HepG2 (cell line): Measurements from ENCODE around the gene PMVK. TPM values are rescaled to one million over a fixed set of nuclear protein-coding genes. Genes with fewer than 3 reads are reported as not detected.

Source experiments
- ATF7-NPFF ChIP-seq: sonication (generic); formaldehyde crosslinking; IDR thresholded peaks from 2 replicates; pipeline ENCODE4 v1.8.1; 2023; ENCODE audit warnings: mild to moderate bottlenecking, low read depth, missing genetic modification reagents, moderate library complexity
- BHLHE40 ChIP-seq: IDR thresholded peaks from 2 replicates; pipeline ENCODE4 v1.6.1; 2011; ENCODE audit warnings: low read length, improper control_type of control experiment
- POLR2A ChIP-seq, 2 experiments: IDR thresholded peaks; 2 replicates each; pipeline ENCODE4 v1.6.1; 2011; ENCODE audit warnings: low read depth in 2 of 2, low read length in 2 of 2, mild to moderate bottlenecking in 1 of 2, moderate library complexity in 1 of 2; ENCODE audit not compliant: insufficient read depth in 1 of 2
- RORA ChIP-seq: sonication (generic); formaldehyde crosslinking; IDR thresholded peaks from 2 replicates; pipeline ENCODE4 v1.5.0; 2020; ENCODE audit warnings: mild to moderate bottlenecking, missing genetic modification reagents, moderate library complexity
- SCMH1 ChIP-seq: sonication (generic); formaldehyde crosslinking; IDR thresholded peaks from 2 replicates; pipeline ENCODE4 v1.9.0; 2021; ENCODE audit warnings: missing genetic modification reagents, mild to moderate bottlenecking, borderline replicate concordance
- STAG1 ChIP-seq: sonication (generic); formaldehyde crosslinking; IDR thresholded peaks from 2 replicates; pipeline ENCODE4 v1.4.0; 2020; ENCODE audit warnings: missing genetic modification reagents
- SUZ12 ChIP-seq: fragments of 150-350 bp; IDR thresholded peaks from 2 replicates; pipeline ENCODE4 v1.6.1; 2014; ENCODE audit warnings: low read depth, low read length
- TBL1XR1 ChIP-seq: fragments of 150-350 bp; IDR thresholded peaks from 2 replicates; pipeline ENCODE4 v1.6.1; 2014; ENCODE audit warnings: borderline replicate concordance, low read length; ENCODE audit not compliant: partially characterized antibody
- YEATS4 ChIP-seq: sonication (generic); formaldehyde crosslinking; IDR thresholded peaks from 2 replicates; pipeline ENCODE4 v1.4.0; 2020; ENCODE audit warnings: missing genetic modification reagents, borderline replicate concordance
- ZFYVE20 ChIP-seq: sonication (generic); formaldehyde crosslinking; IDR thresholded peaks from 2 replicates; pipeline ENCODE4 v1.8.0; 2023; ENCODE audit warnings: low read depth, mild to moderate bottlenecking, moderate library complexity, missing genetic modification reagents, borderline replicate concordance
- ZNF121 ChIP-seq: sonication (generic); formaldehyde crosslinking; IDR thresholded peaks from 2 replicates; pipeline ENCODE4 v1.5.0; 2020; ENCODE audit warnings: mild to moderate bottlenecking, missing genetic modification reagents
- ZNF234 ChIP-seq: sonication (generic); formaldehyde crosslinking; conservative IDR thresholded peaks from 2 replicates; pipeline ENCODE4 v1.5.1; 2020; ENCODE audit warnings: mild to moderate bottlenecking, missing genetic modification reagents
- ZNF552 ChIP-seq: sonication (generic); formaldehyde crosslinking; IDR thresholded peaks from 2 replicates; pipeline ENCODE4 v1.9.0; 2022; ENCODE audit warnings: missing genetic modification reagents, mild to moderate bottlenecking, borderline replicate concordance
- polyA plus RNA-seq, 8 experiments: library from polyadenylated mRNA; depleted of rRNA in 3 of 8; stranded (reverse) in 7 of 8; unstranded in 1 of 8; fragments of >200 nt; fragmentation: Illumina TruSeq in 4 of 8; extraction: Trizol in 4 of 8; gene quantifications; 2 replicates each; pipeline versions ENCODE4 v1.2.1 to v1.2.3, GENCODE V29; 2011 to 2016; ENCODE audit warnings: low read depth in 4 of 8, missing spikeins in 1 of 8, mixed read lengths in 1 of 8; ENCODE audit not compliant: insufficient read depth in 1 of 8
- total RNA-seq, 5 experiments: library from RNA; depleted of rRNA; stranded (reverse); fragments of >200 nt; fragmentation: Illumina TruSeq; extraction: Trizol; gene quantifications; 2 replicates each; pipeline ENCODE4 v1.2.3, GENCODE V29; 2016; ENCODE audit warnings: low read depth in 1 of 5
- TF ChIP-seq, protein P1 (sequence below): sonication (generic); formaldehyde crosslinking; IDR thresholded peaks from 2 replicates; pipeline ENCODE4 v1.4.0; 2020; ENCODE audit warnings: missing genetic modification reagents
- TF ChIP-seq, protein P2 (sequence below): sonication (generic); formaldehyde crosslinking; IDR thresholded peaks from 2 replicates; pipeline ENCODE4 v1.5.0; 2020; ENCODE audit warnings: missing genetic modification reagents
- TF ChIP-seq, protein P3 (sequence below): sonication (generic); formaldehyde crosslinking; IDR thresholded peaks from 2 replicates; pipeline ENCODE4 v1.5.1; 2020; ENCODE audit warnings: mild to moderate bottlenecking, missing genetic modification reagents
- TF ChIP-seq, protein P4 (sequence below): sonication (generic); formaldehyde crosslinking; IDR thresholded peaks from 2 replicates; pipeline ENCODE4 v1.5.1; 2020; ENCODE audit warnings: missing genetic modification reagents, mild to moderate bottlenecking, borderline replicate concordance

PMVK gene
- total and polyA plus RNA-seq, 2 of the 13 experiments (the other 11 are each of a cell fraction or from before 2014, with no cell fraction given) = 3.9 to 12.6 TPM

DNA sequence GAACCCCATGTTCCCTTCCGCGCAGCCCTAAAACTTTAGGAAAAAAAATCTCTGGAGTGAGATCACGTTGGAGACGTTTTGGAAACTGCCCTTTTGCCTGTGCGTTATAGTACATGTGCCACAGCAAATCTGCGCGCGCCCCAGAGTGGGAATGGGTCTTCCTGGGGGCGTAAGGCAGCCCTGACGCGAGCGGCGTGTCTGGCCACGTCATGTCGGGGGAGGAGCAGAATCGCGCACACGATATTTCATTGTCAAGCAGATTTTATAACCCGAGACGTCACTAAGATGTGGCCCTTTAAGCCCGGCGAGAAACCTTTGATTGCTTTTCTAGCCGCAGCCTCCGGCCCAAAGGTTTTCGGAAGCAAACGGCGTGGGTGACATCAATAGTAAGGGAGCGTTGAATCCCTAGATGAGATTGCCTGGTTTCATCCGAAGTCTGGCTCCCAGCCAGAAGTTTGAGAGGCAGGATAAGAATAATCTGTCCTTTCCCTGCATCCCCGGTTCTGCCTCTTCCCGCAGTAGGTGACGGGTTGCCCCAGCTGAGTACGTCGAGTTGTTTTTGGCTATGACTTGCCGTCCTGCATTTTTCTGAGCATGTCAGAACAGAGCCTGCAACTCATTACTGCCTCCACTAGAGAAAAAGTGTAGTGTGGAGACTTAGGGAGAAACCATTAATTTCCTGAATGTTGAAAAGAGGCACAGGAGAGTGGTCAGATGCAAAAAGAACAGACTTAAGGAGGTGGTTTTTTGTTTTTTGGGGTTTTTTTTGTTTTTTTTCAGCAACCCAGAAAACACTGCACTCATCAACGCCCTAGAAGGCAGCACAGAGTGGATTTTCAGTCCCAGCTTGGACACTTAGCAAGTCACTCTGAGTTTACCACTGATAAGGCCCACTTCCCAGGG, 817 bp upstream of the PMVK start (continued):
- TF ChIP-seq, protein P1, sequence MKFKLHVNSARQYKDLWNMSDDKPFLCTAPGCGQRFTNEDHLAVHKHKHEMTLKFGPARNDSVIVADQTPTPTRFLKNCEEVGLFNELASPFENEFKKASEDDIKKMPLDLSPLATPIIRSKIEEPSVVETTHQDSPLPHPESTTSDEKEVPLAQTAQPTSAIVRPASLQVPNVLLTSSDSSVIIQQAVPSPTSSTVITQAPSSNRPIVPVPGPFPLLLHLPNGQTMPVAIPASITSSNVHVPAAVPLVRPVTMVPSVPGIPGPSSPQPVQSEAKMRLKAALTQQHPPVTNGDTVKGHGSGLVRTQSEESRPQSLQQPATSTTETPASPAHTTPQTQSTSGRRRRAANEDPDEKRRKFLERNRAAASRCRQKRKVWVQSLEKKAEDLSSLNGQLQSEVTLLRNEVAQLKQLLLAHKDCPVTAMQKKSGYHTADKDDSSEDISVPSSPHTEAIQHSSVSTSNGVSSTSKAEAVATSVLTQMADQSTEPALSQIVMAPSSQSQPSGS (CRISPR knock-in tag) = no peak
- TF ChIP-seq STAG1 = no peak
- no peak for TF ChIP-seq SUZ12
- no peak for TF ChIP-seq RORA (CRISPR knock-in tag)
- TF ChIP-seq ZNF552 (CRISPR knock-in tag) = no peak
- TF ChIP-seq POLR2A (IDR thresholded peaks at IDR 0.05; ENCODE audit: insufficient read depth in 1 of 2, low read depth in 2 of 2, low read length in 2 of 2) = peak in 1 of 2 experiments; percentile 51; a peak in 1 of 4 replicates
- no peak for TF ChIP-seq ATF7-NPFF (CRISPR knock-in tag)
- TF ChIP-seq BHLHE40 = peak; percentile 87
- TF ChIP-seq ZNF121 (CRISPR knock-in tag) = no peak; the same call in 1 of the 2 replicates
- no peak for TF ChIP-seq YEATS4 (CRISPR knock-in tag)
- TF ChIP-seq ZNF234 = no peak
- no peak for TF ChIP-seq ZFYVE20 (CRISPR knock-in tag)
- TF ChIP-seq TBL1XR1 = no peak
- TF ChIP-seq, protein P2, sequence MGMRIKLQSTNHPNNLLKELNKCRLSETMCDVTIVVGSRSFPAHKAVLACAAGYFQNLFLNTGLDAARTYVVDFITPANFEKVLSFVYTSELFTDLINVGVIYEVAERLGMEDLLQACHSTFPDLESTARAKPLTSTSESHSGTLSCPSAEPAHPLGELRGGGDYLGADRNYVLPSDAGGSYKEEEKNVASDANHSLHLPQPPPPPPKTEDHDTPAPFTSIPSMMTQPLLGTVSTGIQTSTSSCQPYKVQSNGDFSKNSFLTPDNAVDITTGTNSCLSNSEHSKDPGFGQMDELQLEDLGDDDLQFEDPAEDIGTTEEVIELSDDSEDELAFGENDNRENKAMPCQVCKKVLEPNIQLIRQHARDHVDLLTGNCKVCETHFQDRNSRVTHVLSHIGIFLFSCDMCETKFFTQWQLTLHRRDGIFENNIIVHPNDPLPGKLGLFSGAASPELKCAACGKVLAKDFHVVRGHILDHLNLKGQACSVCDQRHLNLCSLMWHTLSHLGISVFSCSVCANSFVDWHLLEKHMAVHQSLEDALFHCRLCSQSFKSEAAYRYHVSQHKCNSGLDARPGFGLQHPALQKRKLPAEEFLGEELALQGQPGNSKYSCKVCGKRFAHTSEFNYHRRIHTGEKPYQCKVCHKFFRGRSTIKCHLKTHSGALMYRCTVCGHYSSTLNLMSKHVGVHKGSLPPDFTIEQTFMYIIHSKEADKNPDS (CRISPR knock-in tag) = no peak
- TF ChIP-seq, protein P3, sequence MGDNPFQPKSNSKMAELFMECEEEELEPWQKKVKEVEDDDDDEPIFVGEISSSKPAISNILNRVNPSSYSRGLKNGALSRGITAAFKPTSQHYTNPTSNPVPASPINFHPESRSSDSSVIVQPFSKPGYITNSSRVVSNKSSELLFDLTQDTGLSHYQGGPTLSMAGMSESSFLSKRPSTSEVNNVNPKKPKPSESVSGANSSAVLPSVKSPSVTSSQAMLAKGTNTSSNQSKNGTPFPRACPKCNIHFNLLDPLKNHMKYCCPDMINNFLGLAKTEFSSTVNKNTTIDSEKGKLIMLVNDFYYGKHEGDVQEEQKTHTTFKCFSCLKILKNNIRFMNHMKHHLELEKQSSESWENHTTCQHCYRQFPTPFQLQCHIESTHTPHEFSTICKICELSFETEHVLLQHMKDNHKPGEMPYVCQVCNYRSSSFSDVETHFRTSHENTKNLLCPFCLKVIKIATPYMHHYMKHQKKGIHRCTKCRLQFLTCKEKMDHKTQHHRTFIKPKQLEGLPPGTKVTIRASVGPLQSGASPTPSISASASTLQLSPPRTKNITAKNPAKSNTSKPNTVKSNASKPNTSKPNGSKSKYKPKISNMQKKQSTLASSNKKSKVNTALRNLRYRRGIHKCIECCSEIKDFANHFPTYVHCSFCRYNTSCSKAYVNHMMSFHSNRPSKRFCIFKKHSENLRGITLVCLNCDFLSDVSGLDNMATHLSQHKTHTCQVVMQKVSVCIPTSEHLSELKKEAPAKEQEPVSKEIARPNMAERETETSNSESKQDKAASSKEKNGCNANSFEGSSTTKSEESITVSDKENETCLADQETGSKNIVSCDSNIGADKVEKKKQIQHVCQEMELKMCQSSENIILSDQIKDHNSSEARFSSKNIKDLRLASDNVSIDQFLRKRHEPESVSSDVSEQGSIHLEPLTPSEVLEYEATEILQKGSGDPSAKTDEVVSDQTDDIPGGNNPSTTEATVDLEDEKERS (CRISPR knock-in tag) = no peak
- TF ChIP-seq, protein P4, sequence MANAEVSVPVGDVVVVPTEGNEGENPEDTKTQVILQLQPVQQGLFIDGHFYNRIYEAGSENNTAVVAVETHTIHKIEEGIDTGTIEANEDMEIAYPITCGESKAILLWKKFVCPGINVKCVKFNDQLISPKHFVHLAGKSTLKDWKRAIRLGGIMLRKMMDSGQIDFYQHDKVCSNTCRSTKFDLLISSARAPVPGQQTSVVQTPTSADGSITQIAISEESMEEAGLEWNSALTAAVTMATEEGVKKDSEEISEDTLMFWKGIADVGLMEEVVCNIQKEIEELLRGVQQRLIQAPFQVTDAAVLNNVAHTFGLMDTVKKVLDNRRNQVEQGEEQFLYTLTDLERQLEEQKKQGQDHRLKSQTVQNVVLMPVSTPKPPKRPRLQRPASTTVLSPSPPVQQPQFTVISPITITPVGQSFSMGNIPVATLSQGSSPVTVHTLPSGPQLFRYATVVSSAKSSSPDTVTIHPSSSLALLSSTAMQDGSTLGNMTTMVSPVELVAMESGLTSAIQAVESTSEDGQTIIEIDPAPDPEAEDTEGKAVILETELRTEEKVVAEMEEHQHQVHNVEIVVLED (CRISPR knock-in tag) = peak; percentile 32; the same call in 1 of the 2 replicates
- TF ChIP-seq SCMH1 (CRISPR knock-in tag) = no peak
